GM21717 (cell line): ENCODE measurements around the gene MINPP1.
A peak's percentile ranks its signal among the peaks of the same experiment; 100 is the strongest.
"Not testable (repeated sequence)": the region's sequence is repeated elsewhere in the genome, so short reads cannot be mapped to it uniquely, and the experiment has no call there.

Experiments used
- ATAC-seq: cut with Tn5 transposase; IDR thresholded peaks from one replicate; pipeline ENCODE4 v1.9.1; 2021; ENCODE audit warnings: mild to moderate bottlenecking, moderate library complexity; ENCODE audit not compliant: unreplicated experiment

The MINPP1 gene

GRCh38 chr10:87504640-87505365 is at the start of gene MINPP1:
Gene MINPP1 (plus strand): TSS chr10:87504893. CDS start chr10:87504916, 23 bp downstream.
- ATAC-seq: peak; percentile 93

GRCh38 chr10:87456586-87457220 is 48.0 kb upstream of the MINPP1 start:
- not testable (repeated sequence) for ATAC-seq

GRCh38 chr10:87461751-87462150 is 42.9 kb upstream of the MINPP1 start:
- not testable (repeated sequence) for ATAC-seq

GRCh38 chr10:87466849-87467248 is 37.8 kb upstream of the MINPP1 start:
- not testable (repeated sequence) for ATAC-seq

- ATAC-seq: not testable (repeated sequence)
Observed at GRCh38 chr10:87488733-87489132, 16.0 kb upstream of the MINPP1 start.

- ATAC-seq: not testable (repeated sequence)
Observed at GRCh38 chr10:87490285-87490684, 14.4 kb upstream of the MINPP1 start.

GRCh38 chr10:87492450-87492849 is 12.2 kb upstream of the MINPP1 start:
- ATAC-seq: not testable (repeated sequence)

GRCh38 chr10:87495446-87495845 is 9.2 kb upstream of the MINPP1 start:
- ATAC-seq: not testable (repeated sequence)

- ATAC-seq: not testable (repeated sequence)
Observed at GRCh38 chr10:87497386-87497785, 7.3 kb upstream of the MINPP1 start.

GRCh38 chr10:87498106-87498789 is 6.4 kb upstream of the MINPP1 start:
- not testable (repeated sequence) for ATAC-seq

- no peak for ATAC-seq
Observed at GRCh38 chr10:87500646-87501048, 4.0 kb upstream of the MINPP1 start.

GRCh38 chr10:87503401-87503800 is 1.3 kb upstream of the MINPP1 start:
- no peak for ATAC-seq

- ATAC-seq: no peak
Observed at GRCh38 chr10:87503886-87504285, 807 bp upstream of the MINPP1 start.

GRCh38 chr10:87504307-87504639 is 420 bp upstream of the MINPP1 start:
- no peak for ATAC-seq

- ATAC-seq: peak; percentile 51
Observed at GRCh38 chr10:87505366-87506111, 846 bp downstream of the MINPP1 start.

- ATAC-seq: no peak
Observed at GRCh38 chr10:87506956-87507355, 2.3 kb downstream of the MINPP1 start.

GRCh38 chr10:87507879-87508483 is 3.3 kb downstream of the MINPP1 start:
- ATAC-seq: no peak

GRCh38 chr10:87508837-87509236 is 4.1 kb downstream of the MINPP1 start:
- ATAC-seq: no peak

GRCh38 chr10:87510025-87510424 is 5.3 kb downstream of the MINPP1 start:
- no peak for ATAC-seq

GRCh38 chr10:87511526-87511925 is 6.8 kb downstream of the MINPP1 start:
- no peak for ATAC-seq

GRCh38 chr10:87518937-87519336 is 14.2 kb downstream of the MINPP1 start:
- ATAC-seq: no peak
